ENCODE measurements around the gene SERPINA5.

- no peak for TF ChIP-seq POLR2A (IDR thresholded peaks at IDR 0.05)
- no peak for TF ChIP-seq CTCF (IDR thresholded peaks at IDR 0.05)
Observed at GRCh38 chr14:94630396-94630795, 49.2 kb downstream of the SERPINA5 start.

All from lower leg skin (tissue), 3 donors.